ENCODE data around the gene HOXD4.
A peak's percentile ranks its signal among the peaks of the same experiment; 100 is the strongest.

Gene HOXD4

GRCh38 chr2:176127774-176128072, 23.6 kb upstream of the HOXD4 start:
- no peak for DNase-seq

GRCh38 chr2:176128172-176128981, 23.0 kb upstream of the HOXD4 start:
- DNase-seq = no peak

- DNase-seq = no peak
Measured at GRCh38 chr2:176128982-176129796, 22.2 kb upstream of the HOXD4 start, which contains the start of gene HOXD8. Gene HOXD8 (plus strand): TSS chr2:176129705. CDS start chr2:176130367, 662 bp downstream.

- DNase-seq = no peak
Measured at GRCh38 chr2:176129813-176130146, 21.6 kb upstream of the HOXD4 start.

GRCh38 chr2:176130147-176130956, 21.0 kb upstream of the HOXD4 start:
- DNase-seq = no peak

GRCh38 chr2:176130957-176131847, 20.1 kb upstream of the HOXD4 start:
- no peak for DNase-seq

GRCh38 chr2:176131848-176132158, 19.5 kb upstream of the HOXD4 start:
- DNase-seq = no peak

GRCh38 chr2:176132205-176133171, 18.9 kb upstream of the HOXD4 start:
- no peak for DNase-seq

GRCh38 chr2:176133389-176133788, 18.0 kb upstream of the HOXD4 start:
- DNase-seq = no peak

- DNase-seq = no peak
Measured at GRCh38 chr2:176134035-176134434, 17.3 kb upstream of the HOXD4 start.

GRCh38 chr2:176135035-176135440, 16.3 kb upstream of the HOXD4 start:
- no peak for DNase-seq

- DNase-seq = no peak
Measured at GRCh38 chr2:176136374-176137251, 14.7 kb upstream of the HOXD4 start.

- DNase-seq = no peak
Measured at GRCh38 chr2:176137252-176137580, 14.1 kb upstream of the HOXD4 start.

- DNase-seq = no peak
Measured at GRCh38 chr2:176137906-176138305, 13.4 kb upstream of the HOXD4 start.

- DNase-seq = no peak
Measured at GRCh38 chr2:176138526-176138922, 12.8 kb upstream of the HOXD4 start.

- DNase-seq = no peak
Measured at GRCh38 chr2:176138923-176139660, 12.3 kb upstream of the HOXD4 start.

- no peak for DNase-seq
Measured at GRCh38 chr2:176139661-176140512, 11.5 kb upstream of the HOXD4 start.

- peak; percentile 78 for DNase-seq
Measured at GRCh38 chr2:176140513-176141317, 10.6 kb upstream of the HOXD4 start.
